ENCODE measurements around the gene GREB1L.
"Not testable (repeated sequence)": the region's sequence is repeated elsewhere in the genome, so short reads cannot be mapped to it uniquely, and the experiment has no call there.

The GREB1L gene

DNA sequence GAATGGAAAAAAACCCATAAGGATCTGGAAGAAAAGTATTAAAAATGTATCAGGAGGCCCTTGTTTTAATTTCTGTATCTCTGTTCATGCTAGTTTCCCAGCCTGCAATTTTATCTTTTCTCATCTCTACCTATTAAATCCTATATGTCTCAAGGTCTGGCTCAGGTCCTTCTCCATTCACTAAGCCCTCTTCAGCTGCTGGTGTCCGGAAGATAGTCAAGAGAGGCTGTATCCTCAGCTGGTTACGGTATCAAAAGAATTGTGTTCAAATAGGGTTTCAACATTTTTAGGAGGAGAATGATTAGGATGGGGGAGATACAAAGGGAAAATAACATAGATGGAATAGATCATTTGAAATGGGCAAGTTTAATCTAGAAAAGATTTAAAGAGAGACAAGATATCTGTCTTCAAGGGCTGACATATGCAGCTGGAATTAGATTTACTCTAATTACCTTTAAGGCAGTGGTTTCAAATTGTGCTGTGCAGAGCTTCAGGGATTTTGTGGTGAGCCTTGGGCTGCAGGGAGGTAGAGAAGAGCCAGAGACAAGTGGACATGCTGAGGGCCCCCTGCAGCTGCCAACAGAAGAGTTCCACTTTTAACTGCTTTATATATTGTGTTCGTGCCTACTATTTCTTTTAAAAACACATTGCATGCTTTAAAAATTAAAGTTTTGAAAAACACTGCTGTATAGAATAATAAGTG lies 24.1 kb downstream of the GREB1L start:
- no peak for DNase-seq

- no peak for DNase-seq
These were observed 25.4 kb downstream of the GREB1L start for GRCh38 chr18:21267400-21267799.

- DNase-seq: no peak
These were observed 27.3 kb downstream of the GREB1L start for GRCh38 chr18:21269349-21269748.

GRCh38 chr18:21270453-21270852 lies 28.4 kb downstream of the GREB1L start:
- DNase-seq: no peak

GRCh38 chr18:21272016-21272579 lies 30.1 kb downstream of the GREB1L start:
- no peak for DNase-seq

GRCh38 chr18:21273568-21273967 lies 31.5 kb downstream of the GREB1L start:
- no peak for DNase-seq

GRCh38 chr18:21275645-21276044 lies 33.6 kb downstream of the GREB1L start:
- no peak for DNase-seq

DNA sequence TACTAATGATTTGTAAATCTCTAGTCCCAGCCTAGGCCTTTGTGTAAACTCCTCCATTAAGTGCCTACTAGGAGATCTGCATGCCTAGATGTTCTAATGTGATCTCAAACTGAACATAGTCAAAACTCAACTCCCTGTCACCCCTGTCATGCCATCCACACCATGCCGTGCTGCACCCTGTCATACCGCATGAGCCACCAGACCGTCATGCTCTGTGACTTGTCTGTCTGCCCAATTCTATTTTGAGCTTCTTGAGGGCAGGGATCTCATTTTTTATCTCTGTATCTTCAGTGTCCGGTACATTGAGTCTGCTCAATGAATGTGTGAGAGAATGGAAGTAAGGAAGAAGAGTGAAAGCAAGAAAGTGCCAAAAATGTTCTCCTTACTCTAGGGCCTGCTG lies 35.5 kb downstream of the GREB1L start:
- no peak for DNase-seq

- DNase-seq: not testable (repeated sequence)
These were observed 36.2 kb downstream of the GREB1L start for GRCh38 chr18:21278218-21278617.

DNA sequence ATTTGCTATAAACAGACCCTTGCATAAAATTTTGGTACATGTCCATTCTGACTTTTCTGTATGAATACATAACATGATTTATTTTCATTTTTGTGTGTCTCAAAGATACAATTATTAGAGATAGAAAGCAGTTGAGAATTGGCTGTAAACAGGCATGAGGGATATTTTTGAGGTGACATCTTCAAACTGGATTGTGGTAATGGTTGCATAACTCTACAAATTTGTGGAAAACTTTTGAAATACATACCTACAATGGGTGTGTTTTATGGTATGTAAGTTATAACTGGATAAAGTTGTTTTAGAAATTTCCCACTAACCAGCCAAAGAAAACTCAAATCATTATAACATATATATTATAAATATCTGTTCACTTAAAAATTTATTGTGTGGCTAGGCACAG lies 39.6 kb downstream of the GREB1L start:
- no peak for DNase-seq

DNA sequence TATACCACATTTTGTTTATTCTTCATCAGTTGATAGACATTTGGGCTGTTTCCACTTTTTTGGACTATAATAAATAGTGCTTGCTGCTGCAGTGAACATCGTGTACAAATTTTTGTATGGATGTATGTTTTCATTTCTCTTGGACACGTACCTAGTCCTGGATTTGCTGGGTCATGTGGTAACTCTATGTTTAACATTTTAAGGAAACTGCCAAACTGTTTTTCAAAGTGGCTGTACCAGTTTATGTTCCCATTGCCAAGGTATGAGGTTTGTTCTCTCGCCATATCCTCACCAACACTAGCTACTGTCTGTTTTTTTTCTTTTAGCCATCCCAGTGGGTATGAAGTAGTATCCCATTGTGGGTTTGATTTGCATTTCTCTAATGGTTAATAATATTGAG lies 42.5 kb downstream of the GREB1L start:
- no peak for DNase-seq

- no peak for DNase-seq
These were observed 47.8 kb downstream of the GREB1L start for GRCh38 chr18:21289827-21290226.

DNA sequence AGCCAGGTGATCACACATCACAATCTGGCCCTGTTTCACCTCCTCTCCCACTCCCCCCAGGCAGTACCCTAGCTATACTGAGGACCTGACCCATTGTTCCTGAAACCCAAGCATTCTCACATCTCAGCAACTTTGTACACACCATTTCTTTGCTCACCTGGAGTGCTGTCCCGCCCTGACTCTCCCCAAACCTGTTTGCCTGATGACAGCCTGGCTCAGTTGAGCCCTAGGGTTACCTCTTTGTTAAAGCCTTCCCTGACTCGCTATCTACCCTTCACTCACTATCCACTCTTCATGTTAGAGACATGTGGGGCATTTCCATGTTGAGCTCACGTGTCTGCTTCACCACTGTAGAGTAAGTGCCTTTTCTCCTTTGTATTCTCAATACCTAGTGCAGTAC lies 49.1 kb downstream of the GREB1L start:
- DNase-seq: no peak

DNA sequence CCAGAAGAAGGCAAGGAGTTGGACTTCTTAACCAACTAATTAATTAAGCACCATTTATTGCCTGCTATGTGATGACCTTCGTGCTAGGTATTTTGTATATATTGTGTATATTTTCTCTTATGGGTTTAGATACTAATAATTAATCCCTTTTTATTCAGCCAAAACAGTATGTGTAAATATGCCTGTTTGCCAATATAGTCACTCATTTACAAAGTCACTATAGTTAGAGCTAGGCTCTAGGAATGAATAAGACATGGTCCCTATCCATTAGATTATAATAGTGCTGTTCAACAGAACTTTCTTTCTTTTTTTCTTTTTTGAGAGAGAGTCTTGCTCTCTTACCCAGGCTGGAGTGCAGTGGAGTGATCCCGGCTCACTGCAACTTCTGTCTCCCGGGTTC lies 51.4 kb downstream of the GREB1L start:
- DNase-seq: no peak

- DNase-seq: no peak
These were observed 53.1 kb downstream of the GREB1L start for GRCh38 chr18:21295101-21295500.

DNA sequence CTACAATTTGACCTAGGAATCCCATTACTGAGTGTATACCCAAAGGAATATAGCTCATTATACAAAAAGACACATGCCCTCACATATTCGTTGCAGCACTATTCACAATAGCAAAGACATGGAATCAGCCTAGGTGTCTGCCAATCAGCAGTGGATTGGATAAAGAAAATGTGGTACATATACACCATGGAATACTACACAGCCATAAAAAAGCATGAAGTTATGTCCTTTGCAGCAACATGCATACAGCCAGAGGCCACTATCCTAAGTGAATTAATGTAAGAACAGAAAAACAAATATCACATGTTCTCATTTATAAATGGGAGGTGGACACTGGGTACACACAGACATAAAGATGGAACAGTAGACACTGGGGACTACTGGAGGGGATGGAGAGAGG lies 54.0 kb downstream of the GREB1L start:
- no peak for DNase-seq

- no peak for DNase-seq
These were observed 56.3 kb downstream of the GREB1L start for GRCh38 chr18:21298351-21298750.

- DNase-seq: no peak
These were observed 58.2 kb downstream of the GREB1L start for GRCh38 chr18:21300035-21300907.

DNA sequence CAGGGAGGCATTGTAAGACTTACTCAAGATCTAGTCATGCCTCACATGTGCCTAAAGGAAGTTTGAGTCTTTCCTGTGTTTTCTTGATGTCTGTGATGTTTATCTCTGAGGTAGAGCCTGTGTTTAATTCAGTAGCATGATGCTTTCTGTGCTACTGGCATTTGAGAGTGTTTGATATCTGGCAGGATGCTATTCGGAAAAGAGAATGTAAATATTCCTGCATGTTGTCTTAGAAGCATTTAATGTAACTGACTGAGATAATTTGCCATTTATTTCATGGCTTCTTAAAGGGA lies 58.8 kb downstream of the GREB1L start:
- no peak for DNase-seq

GRCh38 chr18:21303445-21303844 lies 61.4 kb downstream of the GREB1L start:
- DNase-seq: no peak

DNA sequence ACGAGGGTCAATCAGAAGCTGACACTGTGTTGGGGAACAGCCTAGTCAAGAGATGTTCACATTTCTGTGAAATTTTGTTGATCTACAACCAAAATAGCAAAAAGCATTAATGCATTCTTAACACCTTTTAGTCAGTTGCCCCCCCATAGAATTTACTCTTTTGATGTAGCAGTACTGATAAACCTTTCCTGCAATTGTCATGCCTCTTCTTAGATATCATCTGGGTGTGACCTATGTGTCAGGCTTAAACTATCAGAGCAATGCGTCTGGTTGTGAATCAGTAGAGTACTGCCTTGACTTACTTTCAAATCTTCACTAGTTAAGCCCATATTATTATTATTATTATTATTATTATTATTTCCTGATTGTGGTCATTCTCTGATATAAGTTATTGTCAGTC lies 61.9 kb downstream of the GREB1L start:
- DNase-seq: no peak

- DNase-seq: no peak
These were observed 63.6 kb downstream of the GREB1L start for GRCh38 chr18:21305621-21306020.

GRCh38 chr18:21306368-21306767 lies 64.3 kb downstream of the GREB1L start:
- DNase-seq: no peak

GRCh38 chr18:21307578-21307977 lies 65.5 kb downstream of the GREB1L start:
- DNase-seq: no peak

Data from stimulated activated CD4-positive, alpha-beta T cell treated with anti-CD3 and anti-CD28 coated beads, Interleukin-2, amount 100 ng/mL, for 48 hours (primary cell).